Transverse colon (tissue), 4 donors: Measurements from ENCODE around the gene IGFBP7.

Experiments used
- EP300 ChIP-seq: sonication (generic); formaldehyde crosslinking; IDR thresholded peaks from one replicate; pipeline ENCODE4 v1.6.1; 2017; ENCODE audit warnings: antibody characterized with exemption, low read depth
- POLR2A ChIP-seq: fragments of 450-650 bp; IDR thresholded peaks from one replicate; pipeline ENCODE4 v1.6.1; 2016; ENCODE audit warnings: antibody characterized with exemption, mild to moderate bottlenecking, moderate library complexity
- POLR2AphosphoS5 ChIP-seq, 3 donors: sonication (generic); formaldehyde crosslinking; IDR thresholded peaks; one replicate each; pipeline ENCODE4 v1.6.1; 2016; ENCODE audit warnings: antibody characterized with exemption in 3 of 3
- TF ChIP-seq, protein P1 (sequence below), 5 experiments: fragments of 200-600 bp in 3 of 5; fragments of 450-650 bp in 2 of 5; sonication (generic) in 3 of 5; IDR thresholded peaks; 1 replicate in 2 of 5; 2 replicates in 3 of 5; pipeline ENCODE4 v1.5.1; 2016 to 2017; ENCODE audit warnings: antibody characterized with exemption in 5 of 5, inconsistent platforms in 3 of 5, mild to moderate bottlenecking in 2 of 5, moderate library complexity in 1 of 5

DNA sequence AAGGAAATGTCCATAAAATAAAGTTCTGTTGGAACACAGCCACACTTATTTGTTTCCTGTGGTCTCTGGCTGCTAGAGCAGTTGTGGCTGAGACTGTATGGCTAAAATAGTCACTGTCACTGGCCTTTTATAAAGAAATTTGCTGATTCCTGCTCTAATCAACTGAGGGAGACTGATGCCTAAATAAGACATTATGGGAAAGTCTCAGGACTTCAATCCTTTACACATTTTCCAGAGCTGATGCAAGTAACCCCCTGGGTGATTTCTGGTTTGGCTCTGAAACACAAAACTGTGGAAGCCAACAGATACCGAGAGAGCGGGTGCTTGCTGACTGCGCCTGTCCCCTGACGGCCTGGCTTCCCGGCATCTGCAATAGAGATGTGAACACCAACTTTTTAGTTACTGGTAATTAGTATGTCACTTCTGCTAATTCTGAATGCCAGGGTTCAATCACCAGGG lies 67.4 kb downstream of the IGFBP7 start:
- TF ChIP-seq EP300, result no peak
- no peak for TF ChIP-seq POLR2A
- TF ChIP-seq, protein P1, sequence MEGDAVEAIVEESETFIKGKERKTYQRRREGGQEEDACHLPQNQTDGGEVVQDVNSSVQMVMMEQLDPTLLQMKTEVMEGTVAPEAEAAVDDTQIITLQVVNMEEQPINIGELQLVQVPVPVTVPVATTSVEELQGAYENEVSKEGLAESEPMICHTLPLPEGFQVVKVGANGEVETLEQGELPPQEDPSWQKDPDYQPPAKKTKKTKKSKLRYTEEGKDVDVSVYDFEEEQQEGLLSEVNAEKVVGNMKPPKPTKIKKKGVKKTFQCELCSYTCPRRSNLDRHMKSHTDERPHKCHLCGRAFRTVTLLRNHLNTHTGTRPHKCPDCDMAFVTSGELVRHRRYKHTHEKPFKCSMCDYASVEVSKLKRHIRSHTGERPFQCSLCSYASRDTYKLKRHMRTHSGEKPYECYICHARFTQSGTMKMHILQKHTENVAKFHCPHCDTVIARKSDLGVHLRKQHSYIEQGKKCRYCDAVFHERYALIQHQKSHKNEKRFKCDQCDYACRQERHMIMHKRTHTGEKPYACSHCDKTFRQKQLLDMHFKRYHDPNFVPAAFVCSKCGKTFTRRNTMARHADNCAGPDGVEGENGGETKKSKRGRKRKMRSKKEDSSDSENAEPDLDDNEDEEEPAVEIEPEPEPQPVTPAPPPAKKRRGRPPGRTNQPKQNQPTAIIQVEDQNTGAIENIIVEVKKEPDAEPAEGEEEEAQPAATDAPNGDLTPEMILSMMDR (IDR thresholded peaks at IDR 0.05), result no peak
- TF ChIP-seq POLR2AphosphoS5 (IDR thresholded peaks at IDR 0.05), result no peak
